ENCODE data around the gene TMEM214. TPM values are rescaled to one million over a fixed set of nuclear protein-coding genes. Genes with fewer than 3 reads are reported as not detected.

Gene TMEM214
- total RNA-seq, 2 donors from 2014 or later = 76.6 to 121 TPM

DNA sequence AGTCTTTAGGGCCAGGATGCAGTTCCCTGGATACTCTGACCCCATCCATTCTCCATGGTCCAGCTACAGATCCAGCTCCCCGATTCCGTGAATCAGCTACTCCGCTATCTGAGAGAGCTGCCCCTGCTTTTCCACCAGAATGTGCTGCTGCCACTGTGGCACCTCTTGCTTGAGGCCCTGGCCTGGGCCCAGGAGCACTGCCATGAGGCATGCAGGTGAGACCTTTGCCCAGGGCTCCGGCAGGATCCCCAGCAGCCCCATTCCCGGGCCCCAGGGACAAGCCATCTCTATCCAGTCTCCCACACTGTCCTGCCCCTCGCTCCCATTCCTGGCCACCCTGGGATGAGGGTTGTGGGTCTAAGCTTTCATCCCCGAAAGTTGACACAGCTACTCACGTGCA lies 7.5 kb downstream of the TMEM214 start:
- H3K9me3 ChIP-seq = no peaks in the 10 kb centered on the region
- no peak overlapping the region for H3K27ac ChIP-seq
- H3K27me3 ChIP-seq = no peaks in the 10 kb centered on the region
- H3K36me3 ChIP-seq = peaks cover 41% of the 10 kb centered on the region
- intact Hi-C loops (cut with DNase I) = no loop called here
- H3K4me1 ChIP-seq = no peaks in the 10 kb centered on the region
- DNase-seq = no peak
- TF ChIP-seq, protein P1, sequence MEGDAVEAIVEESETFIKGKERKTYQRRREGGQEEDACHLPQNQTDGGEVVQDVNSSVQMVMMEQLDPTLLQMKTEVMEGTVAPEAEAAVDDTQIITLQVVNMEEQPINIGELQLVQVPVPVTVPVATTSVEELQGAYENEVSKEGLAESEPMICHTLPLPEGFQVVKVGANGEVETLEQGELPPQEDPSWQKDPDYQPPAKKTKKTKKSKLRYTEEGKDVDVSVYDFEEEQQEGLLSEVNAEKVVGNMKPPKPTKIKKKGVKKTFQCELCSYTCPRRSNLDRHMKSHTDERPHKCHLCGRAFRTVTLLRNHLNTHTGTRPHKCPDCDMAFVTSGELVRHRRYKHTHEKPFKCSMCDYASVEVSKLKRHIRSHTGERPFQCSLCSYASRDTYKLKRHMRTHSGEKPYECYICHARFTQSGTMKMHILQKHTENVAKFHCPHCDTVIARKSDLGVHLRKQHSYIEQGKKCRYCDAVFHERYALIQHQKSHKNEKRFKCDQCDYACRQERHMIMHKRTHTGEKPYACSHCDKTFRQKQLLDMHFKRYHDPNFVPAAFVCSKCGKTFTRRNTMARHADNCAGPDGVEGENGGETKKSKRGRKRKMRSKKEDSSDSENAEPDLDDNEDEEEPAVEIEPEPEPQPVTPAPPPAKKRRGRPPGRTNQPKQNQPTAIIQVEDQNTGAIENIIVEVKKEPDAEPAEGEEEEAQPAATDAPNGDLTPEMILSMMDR (IDR thresholded peaks at IDR 0.05) = no peak
- no peak overlapping the region for H3K9ac ChIP-seq (ENCODE audit: low read depth in 2 of 2, low read length in 2 of 2)
- no peak overlapping the region for H3K4me3 ChIP-seq

DNA sequence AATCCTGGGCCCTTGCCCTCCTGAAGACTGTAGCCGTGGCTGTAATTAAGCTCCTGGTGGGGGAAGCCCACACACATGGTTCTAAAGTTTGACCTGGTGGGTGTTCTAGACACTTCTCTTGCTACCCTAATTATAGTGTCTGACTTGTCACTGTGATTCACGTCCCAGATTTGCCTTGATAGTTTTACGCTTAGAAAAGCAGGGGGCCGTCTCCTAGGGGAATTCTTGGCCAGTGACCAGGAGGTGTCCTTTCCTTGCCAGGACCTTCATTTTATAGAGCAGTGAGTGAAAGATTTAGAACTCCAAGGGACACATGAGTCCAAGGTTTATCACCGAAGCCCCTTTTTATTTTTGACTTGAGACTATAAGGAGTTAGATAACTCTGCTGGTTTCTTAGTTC lies 9.0 kb downstream of the TMEM214 start:
- Histone ChIP-seq H3K9me3 (no peaks in the 10 kb centered on the region), H3K27ac (no peak overlapping the region), H3K4me1 (no peaks in the 10 kb centered on the region), H3K36me3 (peaks cover 30% of the 10 kb centered on the region), H3K27me3 (no peaks in the 10 kb centered on the region), H3K9ac (ENCODE audit: low read depth in 2 of 2, low read length in 2 of 2) (no peak overlapping the region), H3K4me3 (no peak overlapping the region)
- TF ChIP-seq, protein P1 (IDR thresholded peaks at IDR 0.05) = no peak
- intact Hi-C loops (cut with DNase I) = no loop called here
- DNase-seq = no peak

DNA sequence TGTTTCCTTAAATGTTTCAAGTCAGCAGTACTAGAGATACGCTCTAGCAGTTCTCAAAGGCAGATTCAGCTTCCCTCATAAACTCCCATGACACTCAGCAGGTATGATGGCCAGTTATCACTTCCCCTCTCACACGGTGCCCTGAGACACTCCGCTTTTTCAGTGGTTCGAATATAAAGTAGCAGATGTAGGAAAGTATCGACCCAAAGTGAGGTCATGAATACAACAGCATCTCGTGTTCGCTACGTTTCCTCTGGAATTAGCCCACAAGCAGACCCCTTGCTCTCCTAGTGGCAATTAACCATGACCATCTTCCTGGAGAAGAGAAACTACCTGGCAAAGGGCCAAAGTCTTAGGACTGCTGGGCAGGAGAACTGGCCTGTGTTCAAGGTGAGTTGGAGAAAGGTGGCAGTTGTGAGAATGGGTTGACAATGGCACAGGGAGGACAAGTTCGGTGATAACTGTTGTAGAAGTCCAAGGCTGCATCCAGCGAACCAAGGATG lies 9.4 kb downstream of the TMEM214 start:
- no peaks in the 10 kb centered on the region for H3K27me3 ChIP-seq
- no peak for DNase-seq
- H3K4me1 ChIP-seq = no peaks in the 10 kb centered on the region
- intact Hi-C loops (cut with DNase I) = no loop called here
- H3K9ac ChIP-seq (ENCODE audit: low read depth in 2 of 2, low read length in 2 of 2) = no peak overlapping the region
- H3K9me3 ChIP-seq = no peaks in the 10 kb centered on the region
- peak overlapping the region; percentile 17 for H3K27ac ChIP-seq
- peaks cover 30% of the 10 kb centered on the region for H3K36me3 ChIP-seq
- no peak overlapping the region for H3K4me3 ChIP-seq
- TF ChIP-seq, protein P1 (IDR thresholded peaks at IDR 0.05) = no peak

DNA sequence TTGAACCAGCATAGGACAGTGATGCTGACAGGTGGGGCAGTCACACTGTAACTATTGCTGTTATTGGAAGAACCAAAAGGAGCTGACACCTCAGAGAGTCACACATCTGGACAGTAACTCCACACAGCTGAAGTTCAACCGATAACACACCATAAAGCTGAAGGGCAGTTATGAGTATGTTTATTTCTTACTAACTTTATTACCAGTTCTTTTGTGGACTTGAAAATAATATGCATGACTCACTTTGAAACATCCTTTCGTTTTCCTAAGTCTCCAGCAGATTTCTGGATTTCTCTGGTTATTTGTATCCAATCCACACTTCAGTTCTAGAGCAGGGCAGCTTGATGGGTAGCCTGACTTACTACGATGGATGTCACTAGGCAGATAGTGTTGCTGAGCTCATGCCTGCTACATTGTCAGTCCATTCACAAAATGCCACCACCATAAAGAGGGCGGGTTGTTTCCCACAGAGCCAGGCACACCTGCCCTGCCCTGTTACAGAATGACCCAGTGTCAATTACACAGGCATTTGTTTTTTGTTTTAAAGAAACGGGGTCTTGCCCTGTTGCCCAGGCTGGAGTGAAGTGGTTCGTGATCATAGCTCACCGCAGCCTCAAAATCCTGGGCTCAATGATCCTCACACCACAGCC lies 10.3 kb downstream of the TMEM214 start:
- Histone ChIP-seq H3K9me3 (no peaks in the 10 kb centered on the region), H3K27ac (peak overlapping the region; percentile 52), H3K4me1 (no peaks in the 10 kb centered on the region), H3K36me3 (peaks cover 24% of the 10 kb centered on the region), H3K9ac (ENCODE audit: low read depth in 2 of 2, low read length in 2 of 2) (no peak overlapping the region), H3K4me3 (no peak overlapping the region), H3K27me3 (no peaks in the 10 kb centered on the region)
- DNase-seq = no peak
- intact Hi-C loops (cut with DNase I) = no loop called here
- TF ChIP-seq, protein P1 (IDR thresholded peaks at IDR 0.05) = no peak

DNA sequence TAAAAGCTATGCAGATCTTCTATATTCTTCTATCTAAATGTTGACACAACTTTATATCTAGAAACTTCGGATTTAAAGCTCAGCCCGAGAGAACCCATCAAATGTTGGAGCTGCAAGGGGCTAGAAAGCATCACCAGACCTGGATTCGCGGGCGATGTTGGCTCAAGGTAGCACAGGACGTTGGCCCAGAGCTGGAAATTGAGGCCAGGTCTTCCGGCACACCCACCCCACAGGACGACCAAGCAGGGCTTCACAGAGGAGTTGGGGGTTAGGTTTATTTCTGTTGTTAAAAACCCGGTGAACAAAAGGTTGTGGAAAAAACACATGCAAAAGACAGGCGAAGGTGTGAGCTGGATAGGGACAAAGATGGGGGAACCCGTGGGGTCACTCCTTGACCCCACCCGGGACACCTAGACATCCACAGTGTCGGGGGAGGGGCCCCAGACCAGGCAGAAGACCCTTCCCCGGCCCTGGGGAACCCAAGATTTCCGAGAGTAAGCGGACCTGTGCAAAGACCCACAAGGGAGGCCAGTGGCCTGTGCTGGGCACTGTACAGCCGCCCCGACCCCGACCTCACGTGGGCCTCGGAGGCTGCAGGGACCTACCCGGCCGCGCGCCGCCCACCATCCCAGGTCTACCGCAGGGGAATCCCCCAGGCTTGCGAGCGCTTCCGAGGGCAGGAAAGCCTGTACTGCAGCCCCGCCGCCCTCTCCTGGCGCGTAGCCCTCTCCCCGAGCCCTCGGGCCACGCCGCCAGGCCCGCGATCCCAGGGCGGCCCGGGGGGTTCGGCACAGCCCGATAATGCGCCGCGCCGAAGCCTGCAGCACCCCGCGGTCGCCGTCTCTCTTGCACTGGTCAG lies 16.9 kb downstream of the TMEM214 start:
- Histone ChIP-seq H3K4me3 (peak overlapping the region; percentile 85), H3K27me3 (no peaks in the 10 kb centered on the region), H3K9me3 (no peaks in the 10 kb centered on the region), H3K27ac (peak overlapping the region; percentile 90), H3K9ac (ENCODE audit: low read depth in 2 of 2, low read length in 2 of 2) (peak overlapping the region; percentile 70 to 77), H3K4me1 (peaks cover 7% of the 10 kb centered on the region), H3K36me3 (no peaks in the 10 kb centered on the region)
- TF ChIP-seq, protein P1 (IDR thresholded peaks at IDR 0.05) = no peak
- intact Hi-C loops (cut with DNase I) = no loop called here
- peak; percentile 51 for DNase-seq
